H9 (cell line): ENCODE results near the gene SPINT2. TPM values are rescaled to one million over a fixed set of nuclear protein-coding genes. Genes with fewer than 3 reads are reported as not detected.

ENCODE experiments used
- DNase-seq: peaks from one replicate; pipeline ENCODE4 v3.0.0-alpha.2; 2017
- H2AFZ ChIP-seq: one replicate; pipeline ENCODE4 v1.6.1; 2013; ENCODE audit warnings: mild to moderate bottlenecking, low read length, control low read depth, moderate library complexity
- H2AK5ac ChIP-seq: 2 replicates; pipeline ENCODE4 v1.6.1; 2013; ENCODE audit warnings: low read length, control low read depth, mixed read lengths; ENCODE audit not compliant: insufficient read length
- H2BK120ac ChIP-seq: one replicate; pipeline ENCODE4 v1.6.1; 2013; ENCODE audit warnings: low read depth, mild to moderate bottlenecking, low read length, control low read depth, inconsistent platforms; ENCODE audit not compliant: poor library complexity, severe bottlenecking
- H2BK12ac ChIP-seq: 2 replicates; pipeline ENCODE4 v1.6.1; 2013; ENCODE audit warnings: low read length, control low read depth, mixed read lengths, low read depth; ENCODE audit not compliant: insufficient read length
- H2BK15ac ChIP-seq: 2 replicates; pipeline ENCODE4 v1.6.1; 2013; ENCODE audit warnings: low read depth, low read length, control low read depth
- H2BK20ac ChIP-seq: one replicate; pipeline ENCODE4 v1.6.1; 2013; ENCODE audit warnings: low read depth, mild to moderate bottlenecking, low read length, control low read depth, inconsistent platforms; ENCODE audit not compliant: poor library complexity, severe bottlenecking
- H2BK5ac ChIP-seq: 2 replicates; pipeline ENCODE4 v1.6.1; 2013; ENCODE audit warnings: low read length, control low read depth, mixed read lengths; ENCODE audit not compliant: insufficient read length
- H3K14ac ChIP-seq: 2 replicates; pipeline ENCODE4 v1.6.1; 2013; ENCODE audit warnings: low read length, control low read depth; ENCODE audit not compliant: insufficient read depth
- H3K18ac ChIP-seq: 2 replicates; pipeline ENCODE4 v1.6.1; 2013; ENCODE audit warnings: low read depth, mild to moderate bottlenecking, mixed read lengths, low read length, control low read depth; ENCODE audit not compliant: insufficient read length
- H3K23ac ChIP-seq: 2 replicates; pipeline ENCODE4 v1.6.1; 2013; ENCODE audit warnings: low read length, control low read depth, mixed read lengths, low read depth; ENCODE audit not compliant: insufficient read length
- H3K23me2 ChIP-seq: 2 replicates; pipeline ENCODE4 v1.6.1; 2013; ENCODE audit warnings: low read depth, mild to moderate bottlenecking, mixed read lengths, low read length, control low read depth; ENCODE audit not compliant: insufficient read length, poor library complexity, severe bottlenecking
- H3K27ac ChIP-seq: 2 replicates; pipeline ENCODE4 v1.5.1; 2013; ENCODE audit warnings: low read length, control low read depth, mixed read lengths, low read depth; ENCODE audit not compliant: insufficient read length
- H3K27me3 ChIP-seq: 2 replicates; pipeline ENCODE4 v1.6.1; 2013; ENCODE audit warnings: low read length, control low read depth, inconsistent platforms; ENCODE audit not compliant: insufficient read depth
- H3K4ac ChIP-seq: 2 replicates; pipeline ENCODE4 v1.6.1; 2013; ENCODE audit warnings: low read depth, mild to moderate bottlenecking, control low read depth, inconsistent platforms, low read length, moderate library complexity
- H3K4me1 ChIP-seq: 2 replicates; pipeline ENCODE4 v1.6.1; 2013; ENCODE audit warnings: low read length, control low read depth, inconsistent platforms; ENCODE audit not compliant: insufficient read depth
- H3K4me2 ChIP-seq: 2 replicates; pipeline ENCODE4 v1.6.1; 2013; ENCODE audit warnings: low read length, control low read depth, mixed read lengths; ENCODE audit not compliant: insufficient read length, insufficient read depth
- H3K56ac ChIP-seq: 2 replicates; pipeline ENCODE4 v1.6.1; 2013; ENCODE audit warnings: low read depth, mild to moderate bottlenecking, mixed read lengths, low read length, control low read depth; ENCODE audit not compliant: insufficient read length
- H3K79me1 ChIP-seq: 2 replicates; pipeline ENCODE4 v1.6.1; 2013; ENCODE audit warnings: low read depth, mild to moderate bottlenecking, moderate library complexity, low read length, control low read depth, inconsistent platforms; ENCODE audit not compliant: insufficient read depth, poor library complexity, severe bottlenecking
- H3K79me2 ChIP-seq: 2 replicates; pipeline ENCODE4 v1.6.1; 2013; ENCODE audit warnings: low read length, control low read depth, inconsistent platforms; ENCODE audit not compliant: insufficient read depth
- H3K9ac ChIP-seq: 2 replicates; pipeline ENCODE4 v1.6.1; 2013; ENCODE audit warnings: low read length, control low read depth, mixed read lengths; ENCODE audit not compliant: insufficient read length; ENCODE audit errors: extremely low read depth
- H3K9me3 ChIP-seq: one replicate; pipeline ENCODE4 v1.6.1; 2013; ENCODE audit warnings: low read depth, low read length, inconsistent platforms; ENCODE audit not compliant: control insufficient read depth
- H3T11ph ChIP-seq: one replicate; pipeline ENCODE4 v1.6.1; 2013; ENCODE audit warnings: mild to moderate bottlenecking, low read length, control low read depth, inconsistent platforms
- H4K20me1 ChIP-seq: one replicate; pipeline ENCODE4 v1.6.1; 2013; ENCODE audit not compliant: control insufficient read depth, insufficient read length, insufficient read depth
- H4K5ac ChIP-seq: 2 replicates; pipeline ENCODE4 v1.6.1; 2013; ENCODE audit warnings: low read depth, mild to moderate bottlenecking, mixed read lengths, low read length, control low read depth; ENCODE audit not compliant: insufficient read length
- H4K8ac ChIP-seq: replicated peaks from 2 replicates; pipeline ENCODE4 v1.6.1; 2013; ENCODE audit warnings: low read length, control low read depth, mixed read lengths, low read depth; ENCODE audit not compliant: insufficient read length
- H4K91ac ChIP-seq: 2 replicates; pipeline ENCODE4 v1.6.1; 2013; ENCODE audit warnings: low read depth, mild to moderate bottlenecking, moderate library complexity, mixed read lengths, low read length, control low read depth; ENCODE audit not compliant: insufficient read length
- H3K27ac Mint-ChIP-seq, 3 experiments: 2 replicates in 2 of 3; 3 replicates in 1 of 3; pipeline ENCODE4 v1.8.0; 2020 to 2021; ENCODE audit warnings: mixed read lengths in 3 of 3, mild to moderate bottlenecking in 1 of 3, moderate library complexity in 1 of 3
- H3K27me3 Mint-ChIP-seq: 2 replicates; pipeline ENCODE4 v1.8.0; 2021; ENCODE audit warnings: low read depth, mild to moderate bottlenecking, moderate library complexity, mixed read lengths
- H3K36me3 Mint-ChIP-seq, 3 experiments: 2 replicates in 2 of 3; 3 replicates in 1 of 3; pipeline ENCODE4 v1.8.0; 2020 to 2021; ENCODE audit warnings: low read depth in 3 of 3, mixed read lengths in 3 of 3; ENCODE audit not compliant: insufficient read depth in 1 of 3
- H3K4me1 Mint-ChIP-seq, 2 experiments: 2 replicates each; pipeline ENCODE4 v1.8.0; 2020; ENCODE audit warnings: mixed read lengths in 2 of 2
- H3K4me3 Mint-ChIP-seq, 2 experiments: 2 replicates in 1 of 2; 3 replicates in 1 of 2; pipeline ENCODE4 v1.8.0; 2020 to 2021; ENCODE audit warnings: mild to moderate bottlenecking in 2 of 2, mixed read lengths in 2 of 2, moderate library complexity in 1 of 2
- H3K9me3 Mint-ChIP-seq, 2 experiments: 2 replicates in 1 of 2; 3 replicates in 1 of 2; pipeline ENCODE4 v1.8.0; 2020; ENCODE audit warnings: mild to moderate bottlenecking in 2 of 2, mixed read lengths in 2 of 2, moderate library complexity in 1 of 2
- WGBS: extraction: QIAGEN DNeasy Blood & Tissue Kit; methylation state at CpG from one replicate; pipeline ENCODE4 v1.1.7; 2013; ENCODE audit warnings: missing lambda C conversion rate, low lambda C conversion rate, mixed read lengths; ENCODE audit not compliant: insufficient read length; ENCODE audit errors: extremely low coverage; 5-methylcytosine and 5-hydroxymethylcytosine counted together
- total RNA-seq: library from RNA; stranded (reverse); gene quantifications from 2 replicates; pipeline ENCODE4 v1.2.1, GENCODE V29; 2021
- TF ChIP-seq, protein P1 (sequence below): fragments of 200-600 bp; sonication (generic); conservative IDR thresholded peaks from 3 replicates; pipeline ENCODE4 v1.8.0; 2021; ENCODE audit warnings: antibody characterized with exemption, mild to moderate bottlenecking

SPINT2 gene
- total RNA-seq, 1 experiment from 2014 or later, result 283 TPM

DNA sequence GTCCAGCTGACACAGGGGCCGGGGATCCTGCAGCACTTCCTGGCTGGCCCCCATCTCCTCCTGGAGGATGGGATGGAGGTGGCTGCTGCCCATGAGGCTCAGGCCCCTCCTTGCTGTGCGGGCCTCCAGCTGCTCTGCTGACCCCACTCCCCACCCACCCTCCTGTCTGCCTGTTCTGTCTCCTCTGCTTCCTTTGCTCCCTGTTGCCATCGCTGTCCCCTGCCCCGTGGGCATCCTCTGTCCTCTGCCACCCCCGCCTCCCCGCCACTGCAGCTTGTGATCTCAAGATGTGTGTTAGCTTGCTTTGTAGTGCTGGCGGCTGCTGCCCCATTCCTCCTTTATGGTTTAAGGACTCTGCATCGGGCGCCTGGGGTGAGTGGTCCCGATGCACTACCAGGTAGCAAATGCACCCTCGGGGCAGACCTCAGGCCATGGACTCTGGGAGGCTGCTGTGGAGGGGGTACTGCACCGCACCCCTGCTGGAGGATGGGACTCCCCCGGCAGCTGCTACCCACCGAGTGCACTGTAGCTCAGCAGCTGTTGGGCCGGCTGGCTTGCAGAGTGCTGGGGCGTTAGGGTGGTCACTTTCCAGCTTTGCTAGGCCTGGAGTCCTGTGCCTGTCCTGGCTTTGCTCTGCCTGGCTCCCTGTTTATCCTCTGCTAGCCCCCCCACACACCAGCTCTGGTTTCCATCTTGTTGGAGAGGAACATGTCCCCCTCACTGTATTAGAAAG lies 23.9 kb downstream of the SPINT2 start:
- Histone ChIP-seq H3K4ac (no peak overlapping the region), H3K56ac (no peak overlapping the region), H3K27me3 (no peaks in the 10 kb centered on the region), H3K4me1 (no peaks in the 10 kb centered on the region), H2BK12ac (no peak overlapping the region), H2BK120ac (no peak overlapping the region), H3T11ph (no peak overlapping the region), H3K18ac (no peak overlapping the region), H4K5ac (no peak overlapping the region), H3K9me3 (no peaks in the 10 kb centered on the region), H4K8ac (no peak overlapping the region), H3K79me2 (peaks cover 3% of the 10 kb centered on the region; the same call in 1 of the 2 replicates), H2BK20ac (no peak overlapping the region), H3K23me2 (no peaks in the 10 kb centered on the region), H3K14ac (no peak overlapping the region), H2AFZ (no peak overlapping the region), H2AK5ac (no peak overlapping the region), H2BK15ac (no peak overlapping the region), H4K91ac (no peak overlapping the region), H3K23ac (no peak overlapping the region), H3K79me1 (no peaks in the 10 kb centered on the region), H3K27ac (no peak overlapping the region), H3K9ac (no peak overlapping the region), H3K4me2 (no peak overlapping the region), H4K20me1 (no peaks in the 10 kb centered on the region), H2BK5ac (no peak overlapping the region)
- no peak overlapping the region for H3K27ac Mint-ChIP-seq
- no peaks in the 10 kb centered on the region for H3K4me1 Mint-ChIP-seq
- DNase-seq, result no peak
- TF ChIP-seq, protein P1, sequence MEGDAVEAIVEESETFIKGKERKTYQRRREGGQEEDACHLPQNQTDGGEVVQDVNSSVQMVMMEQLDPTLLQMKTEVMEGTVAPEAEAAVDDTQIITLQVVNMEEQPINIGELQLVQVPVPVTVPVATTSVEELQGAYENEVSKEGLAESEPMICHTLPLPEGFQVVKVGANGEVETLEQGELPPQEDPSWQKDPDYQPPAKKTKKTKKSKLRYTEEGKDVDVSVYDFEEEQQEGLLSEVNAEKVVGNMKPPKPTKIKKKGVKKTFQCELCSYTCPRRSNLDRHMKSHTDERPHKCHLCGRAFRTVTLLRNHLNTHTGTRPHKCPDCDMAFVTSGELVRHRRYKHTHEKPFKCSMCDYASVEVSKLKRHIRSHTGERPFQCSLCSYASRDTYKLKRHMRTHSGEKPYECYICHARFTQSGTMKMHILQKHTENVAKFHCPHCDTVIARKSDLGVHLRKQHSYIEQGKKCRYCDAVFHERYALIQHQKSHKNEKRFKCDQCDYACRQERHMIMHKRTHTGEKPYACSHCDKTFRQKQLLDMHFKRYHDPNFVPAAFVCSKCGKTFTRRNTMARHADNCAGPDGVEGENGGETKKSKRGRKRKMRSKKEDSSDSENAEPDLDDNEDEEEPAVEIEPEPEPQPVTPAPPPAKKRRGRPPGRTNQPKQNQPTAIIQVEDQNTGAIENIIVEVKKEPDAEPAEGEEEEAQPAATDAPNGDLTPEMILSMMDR, result no peak
- H3K9me3 Mint-ChIP-seq, result no peaks in the 10 kb centered on the region
- H3K27me3 Mint-ChIP-seq, result no peaks in the 10 kb centered on the region
- H3K4me3 Mint-ChIP-seq, result no peak overlapping the region
- WGBS, result no CpG with 5 or more reads among the region's 16 CpGs
- peaks cover 41 to 85% (median 83%) of the 10 kb centered on the region in 3 experiments; a peak in 6 of 7 replicates for H3K36me3 Mint-ChIP-seq
